Kidney (tissue), 14 donors: Measurements from ENCODE around the gene SZT2. TPM values are rescaled to one million over a fixed set of nuclear protein-coding genes. Genes with fewer than 3 reads are reported as not detected.

ENCODE experiments used
- DNase-seq, 5 donors: peaks; one replicate each; pipeline ENCODE4 v3.0.0-alpha.2; 2013 to 2020
- FAIRE-seq: peaks from 2 replicates; lab custom pipeline; 2012; peaks lifted over from hg19 to GRCh38; lab: Jason Lieb, UNC
- H3K27ac ChIP-seq, 2 donors: one replicate each; pipeline ENCODE4 v1.7.0; 2013; ENCODE audit warnings: low read depth in 2 of 2, low read length in 2 of 2, inconsistent platforms in 1 of 2
- H3K27me3 ChIP-seq: one replicate; pipeline ENCODE4 v1.7.1; 2013; ENCODE audit warnings: low read length, inconsistent platforms; ENCODE audit not compliant: control insufficient read depth, insufficient read depth
- H3K36me3 ChIP-seq, 3 donors: one replicate each; pipeline versions ENCODE4 v1.7.0 to v1.7.1; 2013; ENCODE audit warnings: low read length in 3 of 3, control low read depth in 1 of 3, inconsistent platforms in 1 of 3; ENCODE audit not compliant: insufficient read depth in 3 of 3, control insufficient read depth in 2 of 3
- H3K4me1 ChIP-seq, 3 donors: one replicate each; pipeline versions ENCODE4 v1.7.0 to v1.7.1; 2013; ENCODE audit warnings: low read length in 3 of 3, inconsistent platforms in 1 of 3, low read depth in 1 of 3; ENCODE audit not compliant: control insufficient read depth in 2 of 3, insufficient read depth in 2 of 3
- H3K4me3 ChIP-seq, 3 donors: one replicate each; pipeline versions ENCODE4 v1.7.0 to v1.8.1; 2013; ENCODE audit warnings: low read length in 3 of 3, control low read depth in 1 of 3, inconsistent platforms in 1 of 3
- H3K9ac ChIP-seq, 3 donors: one replicate each; pipeline versions ENCODE4 v1.7.0 to v1.7.1; 2013; ENCODE audit warnings: low read length in 3 of 3, control low read depth in 1 of 3, inconsistent platforms in 1 of 3
- H3K9me3 ChIP-seq, 3 donors: one replicate each; pipeline versions ENCODE4 v1.7.0 to v1.7.1; 2013; ENCODE audit warnings: low read length in 3 of 3, control low read depth in 1 of 3, inconsistent platforms in 1 of 3; ENCODE audit not compliant: control insufficient read depth in 2 of 3, insufficient read depth in 1 of 3
- intact Hi-C: fragments of 100-400 bp; cut with DNase I; formaldehyde crosslinking; loops from one replicate; pipeline ENCODE4 v1.11.1; 2022
- polyA plus RNA-seq: library from polyadenylated mRNA; stranded (reverse); fragments of 350-450 nt; fragmentation: Illumina TruSeq; extraction: RNeasy Lipid Tissue Mini Kit (QIAGEN cat#74804); gene quantifications from one replicate; pipeline ENCODE4 v1.2.3, GENCODE V29; 2014; ENCODE audit warnings: low read depth, low replicate concordance; ENCODE audit not compliant: insufficient read depth
- total RNA-seq: library from RNA; stranded (reverse); fragmentation: NEBNext Ultra II Directional; extraction: Animal tissue kit (Norgen Biotek cat#: 25700); gene quantifications from one replicate; pipeline ENCODE4 v1.2.1, GENCODE V29; 2021
- TF ChIP-seq, protein P1 (sequence below): IDR thresholded peaks from 3 replicates; pipeline ENCODE4 v1.5.1; 2012; ENCODE audit warnings: mild to moderate bottlenecking, moderate library complexity, borderline replicate concordance; ENCODE audit not compliant: insufficient read depth; ENCODE audit errors: extremely low read depth
- donor health status: control.
- donor health status: control.
- donor health status: control.
- donor health status: control.
- donor health status: control.
- donor health status: DM: yes; HTN: yes; CAD: no.
- donor health status: Normal renal cell carcinoma (clear cell type).

SZT2 gene
- total and polyA plus RNA-seq, 2 donors from 2014 or later, result 10.4 to 66.8 TPM

DNA sequence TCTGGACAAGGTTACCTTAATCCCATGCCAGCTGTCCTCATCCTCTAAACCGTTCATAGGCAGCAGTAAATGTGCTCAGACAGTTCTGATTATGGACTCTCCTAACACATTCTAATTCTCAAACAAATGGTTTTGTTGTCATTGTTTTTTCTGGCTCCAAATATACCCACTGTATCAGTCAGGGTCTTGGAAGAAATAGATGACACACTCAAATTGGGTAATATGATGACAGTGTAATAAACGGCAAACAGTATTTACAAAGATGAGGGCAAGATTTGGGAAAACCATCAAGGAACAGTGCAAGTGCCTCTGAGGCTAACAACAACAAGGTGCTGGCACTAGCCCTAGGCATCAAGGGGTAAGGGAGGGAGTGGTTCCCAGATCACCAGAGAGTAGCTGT lies 35.2 kb upstream of the SZT2 start:
- H3K9me3 ChIP-seq, result no peaks in the 10 kb centered on the region
- H3K4me3 ChIP-seq, result no peak overlapping the region
- TF ChIP-seq, protein P1, sequence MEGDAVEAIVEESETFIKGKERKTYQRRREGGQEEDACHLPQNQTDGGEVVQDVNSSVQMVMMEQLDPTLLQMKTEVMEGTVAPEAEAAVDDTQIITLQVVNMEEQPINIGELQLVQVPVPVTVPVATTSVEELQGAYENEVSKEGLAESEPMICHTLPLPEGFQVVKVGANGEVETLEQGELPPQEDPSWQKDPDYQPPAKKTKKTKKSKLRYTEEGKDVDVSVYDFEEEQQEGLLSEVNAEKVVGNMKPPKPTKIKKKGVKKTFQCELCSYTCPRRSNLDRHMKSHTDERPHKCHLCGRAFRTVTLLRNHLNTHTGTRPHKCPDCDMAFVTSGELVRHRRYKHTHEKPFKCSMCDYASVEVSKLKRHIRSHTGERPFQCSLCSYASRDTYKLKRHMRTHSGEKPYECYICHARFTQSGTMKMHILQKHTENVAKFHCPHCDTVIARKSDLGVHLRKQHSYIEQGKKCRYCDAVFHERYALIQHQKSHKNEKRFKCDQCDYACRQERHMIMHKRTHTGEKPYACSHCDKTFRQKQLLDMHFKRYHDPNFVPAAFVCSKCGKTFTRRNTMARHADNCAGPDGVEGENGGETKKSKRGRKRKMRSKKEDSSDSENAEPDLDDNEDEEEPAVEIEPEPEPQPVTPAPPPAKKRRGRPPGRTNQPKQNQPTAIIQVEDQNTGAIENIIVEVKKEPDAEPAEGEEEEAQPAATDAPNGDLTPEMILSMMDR, result no peak
- H3K27me3 ChIP-seq, result no peaks in the 10 kb centered on the region
- FAIRE-seq (no peak), DNase-seq (no peak)
- H3K9ac ChIP-seq, result no peak overlapping the region
- peaks cover 3 to 19% (median 15%) of the 10 kb centered on the region in 3 donors for H3K4me1 ChIP-seq
- intact Hi-C loops, result no loop called here
- H3K36me3 ChIP-seq, result no peaks in the 10 kb centered on the region
- no peak overlapping the region for H3K27ac ChIP-seq

DNA sequence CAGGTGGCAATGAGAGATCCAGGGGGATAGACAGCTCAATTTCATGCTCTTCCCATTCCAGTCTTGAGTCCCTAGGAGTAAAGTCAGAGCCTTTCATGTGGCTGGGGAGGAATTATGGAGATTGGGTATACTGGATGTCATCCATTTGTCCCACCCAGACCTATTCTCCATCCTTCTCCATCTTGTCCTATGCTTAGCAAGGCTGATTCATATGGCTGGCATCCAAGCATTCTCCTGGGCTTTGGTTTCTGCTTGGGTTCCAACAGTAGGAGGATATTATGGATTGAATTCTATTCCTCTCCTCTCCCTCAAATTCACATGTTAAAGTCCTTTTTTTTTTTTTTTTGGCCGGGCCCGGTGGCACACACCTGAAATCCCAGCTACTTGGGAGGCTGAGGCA lies 34.8 kb upstream of the SZT2 start:
- H3K27ac ChIP-seq, result no peak overlapping the region
- no peaks in the 10 kb centered on the region for H3K27me3 ChIP-seq
- H3K9me3 ChIP-seq, result no peaks in the 10 kb centered on the region
- peaks cover 0 to 15% (median 12%) of the 10 kb centered on the region in 3 donors for H3K4me1 ChIP-seq
- TF ChIP-seq, protein P1, result no peak
- no peak overlapping the region for H3K9ac ChIP-seq
- DNase-seq (no peak), FAIRE-seq (no peak)
- intact Hi-C loops, result no loop called here
- H3K4me3 ChIP-seq, result no peak overlapping the region
- no peaks in the 10 kb centered on the region for H3K36me3 ChIP-seq

DNA sequence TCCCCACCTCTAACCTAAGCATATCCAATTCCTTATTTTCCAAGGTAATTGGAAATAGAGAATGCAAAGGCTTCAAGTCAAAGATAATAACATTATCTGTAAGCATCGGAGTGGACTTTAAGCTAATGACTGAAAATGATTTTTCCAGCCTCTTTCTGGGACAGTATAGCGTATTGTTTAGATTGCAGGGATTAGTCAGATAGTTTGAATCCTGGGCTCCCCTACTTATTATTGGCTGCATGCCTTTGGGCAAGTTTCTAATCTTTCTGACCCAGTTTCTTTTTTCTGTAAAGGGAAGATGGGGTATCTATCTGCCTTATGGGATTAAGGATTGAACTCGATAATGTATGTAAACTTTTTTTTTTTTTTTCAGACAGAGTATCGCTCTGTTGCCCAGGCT lies 32.4 kb upstream of the SZT2 start:
- TF ChIP-seq, protein P1, result no peak
- no peaks in the 10 kb centered on the region for H3K27me3 ChIP-seq
- DNase-seq, result no peak
- H3K9ac ChIP-seq, result no peak overlapping the region
- intact Hi-C loops, result no loop called here
- no peak overlapping the region for H3K4me3 ChIP-seq
- no peak overlapping the region for H3K27ac ChIP-seq
- no peaks in the 10 kb centered on the region for H3K9me3 ChIP-seq
- H3K36me3 ChIP-seq, result peaks cover 0 to 2% (median 0%) of the 10 kb centered on the region in 3 donors
- peaks cover 0 to 10% (median 6%) of the 10 kb centered on the region in 3 donors for H3K4me1 ChIP-seq
- no peak for FAIRE-seq
